ENCODE results near the gene KLK10. TPM values are rescaled to one million over a fixed set of nuclear protein-coding genes. Genes with fewer than 3 reads are reported as not detected.

Gene KLK10
- total RNA-seq, 1 donor from 2014 or later, result not detected

- DNase-seq (ENCODE audit: low spot score) (no peak), ATAC-seq (no peak)
These were observed 7.8 kb upstream of the KLK10 start for GRCh38 chr19:51027126-51027806.

- DNase-seq (ENCODE audit: low spot score) (no peak), ATAC-seq (no peak)
These were observed 7.0 kb upstream of the KLK10 start, which contains the start of gene KLK11 for GRCh38 chr19:51026554-51026831. KLK11 (minus strand) TSS chr19:51026616; CDS start chr19:51025631, 985 bp downstream.

- ATAC-seq, result no peak
These were observed 6.5 kb upstream of the KLK10 start for GRCh38 chr19:51025809-51026553.

GRCh38 chr19:51025401-51025800, 5.9 kb upstream of the KLK10 start:
- no peak for ATAC-seq
- DNase-seq (ENCODE audit: low spot score), result no peak

More at GRCh38 chr19:51025809-51026553, 6.5 kb upstream of the KLK10 start:
- no peak for DNase-seq (ENCODE audit: low spot score)

- ATAC-seq (no peak), DNase-seq (ENCODE audit: low spot score) (no peak)
These were observed 5.4 kb upstream of the KLK10 start for GRCh38 chr19:51024924-51025323.

- ATAC-seq (no peak), DNase-seq (ENCODE audit: low spot score) (no peak)
These were observed 4.4 kb upstream of the KLK10 start for GRCh38 chr19:51023946-51024345.

- no peak for ATAC-seq
- no peak for DNase-seq (ENCODE audit: low spot score)
These were observed 3.0 kb upstream of the KLK10 start for GRCh38 chr19:51022526-51022925.

GRCh38 chr19:51020988-51021651, 1.6 kb upstream of the KLK10 start:
- DNase-seq (ENCODE audit: low spot score) (no peak), ATAC-seq (peak; percentile 74)

GRCh38 chr19:51018745-51019543, 565 bp downstream of the KLK10 start:
- ATAC-seq, result peak; percentile 37

GRCh38 chr19:51016798-51017683, 2.5 kb downstream of the KLK10 start:
- peak; percentile 69 for ATAC-seq
- DNase-seq (ENCODE audit: low spot score), result peak; percentile 55

More at GRCh38 chr19:51018745-51019543, 565 bp downstream of the KLK10 start:
- DNase-seq (ENCODE audit: low spot score), result no peak

- DNase-seq (ENCODE audit: low spot score) (no peak), ATAC-seq (no peak)
These were observed 3.7 kb downstream of the KLK10 start for GRCh38 chr19:51015691-51016267.

GRCh38 chr19:51014242-51014641, 5.3 kb downstream of the KLK10 start:
- ATAC-seq (no peak), DNase-seq (ENCODE audit: low spot score) (no peak)

- DNase-seq (ENCODE audit: low spot score) (no peak), ATAC-seq (no peak)
These were observed 6.8 kb downstream of the KLK10 start for GRCh38 chr19:51012661-51013190.

GRCh38 chr19:51010066-51010795, 9.3 kb downstream of the KLK10 start:
- DNase-seq (ENCODE audit: low spot score), result no peak
- ATAC-seq, result no peak

- no peak for DNase-seq (ENCODE audit: low spot score)
- no peak for ATAC-seq
These were observed 10.2 kb downstream of the KLK10 start for GRCh38 chr19:51009061-51009891.

GRCh38 chr19:51007488-51007887, 12.0 kb downstream of the KLK10 start:
- no peak for ATAC-seq
- DNase-seq (ENCODE audit: low spot score), result no peak

GRCh38 chr19:51006406-51006805, 13.1 kb downstream of the KLK10 start:
- DNase-seq (ENCODE audit: low spot score) (no peak), ATAC-seq (no peak)

GRCh38 chr19:51005248-51005647, 14.3 kb downstream of the KLK10 start:
- DNase-seq (ENCODE audit: low spot score) (no peak), ATAC-seq (no peak)

Measured in left lobe of liver (tissue), 2 donors.